Adrenal gland (tissue), 5 donors: ENCODE measurements around the gene ENPP3.

Experiments used
- CTCF ChIP-seq, 6 experiments: fragments of 450-650 bp in 4 of 6; fragments of 200-600 bp in 2 of 6; sonication (generic) in 1 of 6; IDR thresholded peaks; 1 replicate in 5 of 6; 2 replicates in 1 of 6; pipeline versions ENCODE4 v1.5.1 to v1.8.0; 2016 to 2021; ENCODE audit warnings: antibody characterized with exemption in 6 of 6, mild to moderate bottlenecking in 2 of 6, moderate library complexity in 1 of 6
- POLR2A ChIP-seq, 2 donors: fragments of 450-650 bp; IDR thresholded peaks; one replicate each; pipeline ENCODE4 v1.6.1; 2017; ENCODE audit warnings: antibody characterized with exemption in 2 of 2, mild to moderate bottlenecking in 2 of 2, moderate library complexity in 1 of 2
- donor health status: DM: no; HTN: no; CAD: no.

- TF ChIP-seq CTCF (IDR thresholded peaks at IDR 0.05) (no peak), POLR2A (IDR thresholded peaks at IDR 0.05) (no peak)
Observed at GRCh38 chr6:131678442-131678841, 41.3 kb downstream of the ENPP3 start.
